H9 (cell line): ENCODE results near the gene DZANK1. TPM values are rescaled to one million over a fixed set of nuclear protein-coding genes. Genes with fewer than 3 reads are reported as not detected.

ENCODE experiments used
- DNase-seq: peaks from one replicate; pipeline ENCODE4 v3.0.0-alpha.2; 2017
- H2AFZ ChIP-seq: one replicate; pipeline ENCODE4 v1.6.1; 2013; ENCODE audit warnings: mild to moderate bottlenecking, low read length, control low read depth, moderate library complexity
- H2AK5ac ChIP-seq: 2 replicates; pipeline ENCODE4 v1.6.1; 2013; ENCODE audit warnings: low read length, control low read depth, mixed read lengths; ENCODE audit not compliant: insufficient read length
- H2BK120ac ChIP-seq: one replicate; pipeline ENCODE4 v1.6.1; 2013; ENCODE audit warnings: low read depth, mild to moderate bottlenecking, low read length, control low read depth, inconsistent platforms; ENCODE audit not compliant: poor library complexity, severe bottlenecking
- H2BK12ac ChIP-seq: 2 replicates; pipeline ENCODE4 v1.6.1; 2013; ENCODE audit warnings: low read length, control low read depth, mixed read lengths, low read depth; ENCODE audit not compliant: insufficient read length
- H2BK15ac ChIP-seq: 2 replicates; pipeline ENCODE4 v1.6.1; 2013; ENCODE audit warnings: low read depth, low read length, control low read depth
- H2BK20ac ChIP-seq: one replicate; pipeline ENCODE4 v1.6.1; 2013; ENCODE audit warnings: low read depth, mild to moderate bottlenecking, low read length, control low read depth, inconsistent platforms; ENCODE audit not compliant: poor library complexity, severe bottlenecking
- H2BK5ac ChIP-seq: 2 replicates; pipeline ENCODE4 v1.6.1; 2013; ENCODE audit warnings: low read length, control low read depth, mixed read lengths; ENCODE audit not compliant: insufficient read length
- H3K14ac ChIP-seq: 2 replicates; pipeline ENCODE4 v1.6.1; 2013; ENCODE audit warnings: low read length, control low read depth; ENCODE audit not compliant: insufficient read depth
- H3K18ac ChIP-seq: 2 replicates; pipeline ENCODE4 v1.6.1; 2013; ENCODE audit warnings: low read depth, mild to moderate bottlenecking, mixed read lengths, low read length, control low read depth; ENCODE audit not compliant: insufficient read length
- H3K23ac ChIP-seq: 2 replicates; pipeline ENCODE4 v1.6.1; 2013; ENCODE audit warnings: low read length, control low read depth, mixed read lengths, low read depth; ENCODE audit not compliant: insufficient read length
- H3K23me2 ChIP-seq: 2 replicates; pipeline ENCODE4 v1.6.1; 2013; ENCODE audit warnings: low read depth, mild to moderate bottlenecking, mixed read lengths, low read length, control low read depth; ENCODE audit not compliant: insufficient read length, poor library complexity, severe bottlenecking
- H3K27ac ChIP-seq: 2 replicates; pipeline ENCODE4 v1.5.1; 2013; ENCODE audit warnings: low read length, control low read depth, mixed read lengths, low read depth; ENCODE audit not compliant: insufficient read length
- H3K27me3 ChIP-seq: 2 replicates; pipeline ENCODE4 v1.6.1; 2013; ENCODE audit warnings: low read length, control low read depth, inconsistent platforms; ENCODE audit not compliant: insufficient read depth
- H3K4ac ChIP-seq: 2 replicates; pipeline ENCODE4 v1.6.1; 2013; ENCODE audit warnings: low read depth, mild to moderate bottlenecking, control low read depth, inconsistent platforms, low read length, moderate library complexity
- H3K4me1 ChIP-seq: 2 replicates; pipeline ENCODE4 v1.6.1; 2013; ENCODE audit warnings: low read length, control low read depth, inconsistent platforms; ENCODE audit not compliant: insufficient read depth
- H3K4me2 ChIP-seq: 2 replicates; pipeline ENCODE4 v1.6.1; 2013; ENCODE audit warnings: low read length, control low read depth, mixed read lengths; ENCODE audit not compliant: insufficient read length, insufficient read depth
- H3K56ac ChIP-seq: 2 replicates; pipeline ENCODE4 v1.6.1; 2013; ENCODE audit warnings: low read depth, mild to moderate bottlenecking, mixed read lengths, low read length, control low read depth; ENCODE audit not compliant: insufficient read length
- H3K79me1 ChIP-seq: 2 replicates; pipeline ENCODE4 v1.6.1; 2013; ENCODE audit warnings: low read depth, mild to moderate bottlenecking, moderate library complexity, low read length, control low read depth, inconsistent platforms; ENCODE audit not compliant: insufficient read depth, poor library complexity, severe bottlenecking
- H3K79me2 ChIP-seq: 2 replicates; pipeline ENCODE4 v1.6.1; 2013; ENCODE audit warnings: low read length, control low read depth, inconsistent platforms; ENCODE audit not compliant: insufficient read depth
- H3K9ac ChIP-seq: 2 replicates; pipeline ENCODE4 v1.6.1; 2013; ENCODE audit warnings: low read length, control low read depth, mixed read lengths; ENCODE audit not compliant: insufficient read length; ENCODE audit errors: extremely low read depth
- H3K9me3 ChIP-seq: one replicate; pipeline ENCODE4 v1.6.1; 2013; ENCODE audit warnings: low read depth, low read length, inconsistent platforms; ENCODE audit not compliant: control insufficient read depth
- H3T11ph ChIP-seq: one replicate; pipeline ENCODE4 v1.6.1; 2013; ENCODE audit warnings: mild to moderate bottlenecking, low read length, control low read depth, inconsistent platforms
- H4K20me1 ChIP-seq: one replicate; pipeline ENCODE4 v1.6.1; 2013; ENCODE audit not compliant: control insufficient read depth, insufficient read length, insufficient read depth
- H4K5ac ChIP-seq: 2 replicates; pipeline ENCODE4 v1.6.1; 2013; ENCODE audit warnings: low read depth, mild to moderate bottlenecking, mixed read lengths, low read length, control low read depth; ENCODE audit not compliant: insufficient read length
- H4K8ac ChIP-seq: replicated peaks from 2 replicates; pipeline ENCODE4 v1.6.1; 2013; ENCODE audit warnings: low read length, control low read depth, mixed read lengths, low read depth; ENCODE audit not compliant: insufficient read length
- H4K91ac ChIP-seq: 2 replicates; pipeline ENCODE4 v1.6.1; 2013; ENCODE audit warnings: low read depth, mild to moderate bottlenecking, moderate library complexity, mixed read lengths, low read length, control low read depth; ENCODE audit not compliant: insufficient read length
- H3K27ac Mint-ChIP-seq, 3 experiments: 2 replicates in 2 of 3; 3 replicates in 1 of 3; pipeline ENCODE4 v1.8.0; 2020 to 2021; ENCODE audit warnings: mixed read lengths in 3 of 3, mild to moderate bottlenecking in 1 of 3, moderate library complexity in 1 of 3
- H3K27me3 Mint-ChIP-seq: 2 replicates; pipeline ENCODE4 v1.8.0; 2021; ENCODE audit warnings: low read depth, mild to moderate bottlenecking, moderate library complexity, mixed read lengths
- H3K36me3 Mint-ChIP-seq, 3 experiments: 2 replicates in 2 of 3; 3 replicates in 1 of 3; pipeline ENCODE4 v1.8.0; 2020 to 2021; ENCODE audit warnings: low read depth in 3 of 3, mixed read lengths in 3 of 3; ENCODE audit not compliant: insufficient read depth in 1 of 3
- H3K4me1 Mint-ChIP-seq, 2 experiments: 2 replicates each; pipeline ENCODE4 v1.8.0; 2020; ENCODE audit warnings: mixed read lengths in 2 of 2
- H3K4me3 Mint-ChIP-seq, 2 experiments: 2 replicates in 1 of 2; 3 replicates in 1 of 2; pipeline ENCODE4 v1.8.0; 2020 to 2021; ENCODE audit warnings: mild to moderate bottlenecking in 2 of 2, mixed read lengths in 2 of 2, moderate library complexity in 1 of 2
- H3K9me3 Mint-ChIP-seq, 2 experiments: 2 replicates in 1 of 2; 3 replicates in 1 of 2; pipeline ENCODE4 v1.8.0; 2020; ENCODE audit warnings: mild to moderate bottlenecking in 2 of 2, mixed read lengths in 2 of 2, moderate library complexity in 1 of 2
- WGBS: extraction: QIAGEN DNeasy Blood & Tissue Kit; methylation state at CpG from one replicate; pipeline ENCODE4 v1.1.7; 2013; ENCODE audit warnings: missing lambda C conversion rate, low lambda C conversion rate, mixed read lengths; ENCODE audit not compliant: insufficient read length; ENCODE audit errors: extremely low coverage; 5-methylcytosine and 5-hydroxymethylcytosine counted together
- total RNA-seq: library from RNA; stranded (reverse); gene quantifications from 2 replicates; pipeline ENCODE4 v1.2.1, GENCODE V29; 2021
- TF ChIP-seq, protein P1 (sequence below): fragments of 200-600 bp; sonication (generic); conservative IDR thresholded peaks from 3 replicates; pipeline ENCODE4 v1.8.0; 2021; ENCODE audit warnings: antibody characterized with exemption, mild to moderate bottlenecking

The DZANK1 gene
- total RNA-seq, 1 experiment from 2014 or later = 10.5 TPM

DNA sequence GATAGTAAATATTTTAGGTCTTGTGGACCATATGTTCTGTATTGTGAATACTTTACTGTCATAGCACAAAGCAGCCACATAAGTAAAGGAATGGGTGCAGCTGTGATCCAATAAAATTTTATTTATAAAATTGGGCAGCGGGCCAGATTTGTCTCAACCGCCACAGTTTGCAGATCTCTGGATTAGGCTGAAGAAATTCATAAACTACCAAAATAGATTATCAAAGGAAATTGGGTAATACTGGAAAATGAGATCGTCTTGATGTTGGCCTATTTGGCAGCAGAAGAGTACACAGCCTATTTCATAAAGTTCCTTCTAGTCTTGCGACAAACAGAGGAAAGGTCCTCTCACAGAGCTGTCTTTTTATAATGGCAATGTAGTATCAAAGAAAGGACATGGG, 69.8 kb downstream of the DZANK1 start:
- Mint-ChIP-seq H3K27me3 (no peaks in the 10 kb centered on the region), H3K4me3 (no peak overlapping the region), H3K4me1 (peaks cover 9 to 18% of the 10 kb centered on the region in 2 experiments), H3K36me3 (peaks cover 6 to 13% (median 13%) of the 10 kb centered on the region in 3 experiments; a peak in 6 of 7 replicates), H3K9me3 (peaks cover 4 to 5% of the 10 kb centered on the region in 2 experiments; a peak in 2 of 5 replicates), H3K27ac (no peak overlapping the region)
- Histone ChIP-seq H3K4me1 (no peaks in the 10 kb centered on the region), H4K91ac (no peak overlapping the region), H3K79me1 (no peaks in the 10 kb centered on the region), H3K4ac (no peak overlapping the region), H4K5ac (no peak overlapping the region), H3K23me2 (no peaks in the 10 kb centered on the region), H3K9me3 (no peaks in the 10 kb centered on the region), H2BK120ac (no peak overlapping the region), H2BK12ac (no peak overlapping the region), H4K20me1 (no peaks in the 10 kb centered on the region), H3K27ac (no peak overlapping the region), H2BK20ac (no peak overlapping the region), H2BK15ac (no peak overlapping the region), H3K18ac (no peak overlapping the region), H3T11ph (no peak overlapping the region), H3K27me3 (no peaks in the 10 kb centered on the region), H2AFZ (no peak overlapping the region), H3K56ac (no peak overlapping the region), H3K14ac (no peak overlapping the region), H2BK5ac (no peak overlapping the region), H3K4me2 (no peak overlapping the region), H3K23ac (no peak overlapping the region), H3K9ac (no peak overlapping the region), H4K8ac (no peak overlapping the region), H2AK5ac (no peak overlapping the region), H3K79me2 (no peaks in the 10 kb centered on the region)
- DNase-seq = no peak
- TF ChIP-seq, protein P1, sequence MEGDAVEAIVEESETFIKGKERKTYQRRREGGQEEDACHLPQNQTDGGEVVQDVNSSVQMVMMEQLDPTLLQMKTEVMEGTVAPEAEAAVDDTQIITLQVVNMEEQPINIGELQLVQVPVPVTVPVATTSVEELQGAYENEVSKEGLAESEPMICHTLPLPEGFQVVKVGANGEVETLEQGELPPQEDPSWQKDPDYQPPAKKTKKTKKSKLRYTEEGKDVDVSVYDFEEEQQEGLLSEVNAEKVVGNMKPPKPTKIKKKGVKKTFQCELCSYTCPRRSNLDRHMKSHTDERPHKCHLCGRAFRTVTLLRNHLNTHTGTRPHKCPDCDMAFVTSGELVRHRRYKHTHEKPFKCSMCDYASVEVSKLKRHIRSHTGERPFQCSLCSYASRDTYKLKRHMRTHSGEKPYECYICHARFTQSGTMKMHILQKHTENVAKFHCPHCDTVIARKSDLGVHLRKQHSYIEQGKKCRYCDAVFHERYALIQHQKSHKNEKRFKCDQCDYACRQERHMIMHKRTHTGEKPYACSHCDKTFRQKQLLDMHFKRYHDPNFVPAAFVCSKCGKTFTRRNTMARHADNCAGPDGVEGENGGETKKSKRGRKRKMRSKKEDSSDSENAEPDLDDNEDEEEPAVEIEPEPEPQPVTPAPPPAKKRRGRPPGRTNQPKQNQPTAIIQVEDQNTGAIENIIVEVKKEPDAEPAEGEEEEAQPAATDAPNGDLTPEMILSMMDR = no peak
- no CpG with 5 or more reads among the region's 4 CpGs for WGBS
